Peyer's patch (tissue), 4 donors: ENCODE results near the gene PCED1B.

Experiments used
- CTCF ChIP-seq, 6 experiments: fragments of 450-650 bp in 4 of 6; fragments of 200-600 bp in 2 of 6; sonication (generic) in 1 of 6; IDR thresholded peaks; one replicate each; pipeline ENCODE4 v1.5.1; 2017 to 2019; ENCODE audit warnings: antibody characterized with exemption in 6 of 6, mild to moderate bottlenecking in 3 of 6, moderate library complexity in 1 of 6
- POLR2A ChIP-seq, 2 donors: fragments of 450-650 bp; IDR thresholded peaks; one replicate each; pipeline ENCODE4 v1.5.1; 2017; ENCODE audit warnings: antibody characterized with exemption in 2 of 2, mild to moderate bottlenecking in 2 of 2, moderate library complexity in 2 of 2

- TF ChIP-seq CTCF (IDR thresholded peaks at IDR 0.05) (no peak), POLR2A (IDR thresholded peaks at IDR 0.05) (no peak)
Measured at GRCh38 chr12:47223031-47223847, 143.8 kb downstream of the PCED1B start.
